GM19463 (cell line): ENCODE measurements around the gene EIF3L.

Experiments
- ATAC-seq: cut with Tn5 transposase; IDR thresholded peaks from one replicate; pipeline ENCODE4 v1.9.1; 2021; ENCODE audit warnings: mild to moderate bottlenecking, moderate library complexity; ENCODE audit not compliant: unreplicated experiment

EIF3L gene

DNA sequence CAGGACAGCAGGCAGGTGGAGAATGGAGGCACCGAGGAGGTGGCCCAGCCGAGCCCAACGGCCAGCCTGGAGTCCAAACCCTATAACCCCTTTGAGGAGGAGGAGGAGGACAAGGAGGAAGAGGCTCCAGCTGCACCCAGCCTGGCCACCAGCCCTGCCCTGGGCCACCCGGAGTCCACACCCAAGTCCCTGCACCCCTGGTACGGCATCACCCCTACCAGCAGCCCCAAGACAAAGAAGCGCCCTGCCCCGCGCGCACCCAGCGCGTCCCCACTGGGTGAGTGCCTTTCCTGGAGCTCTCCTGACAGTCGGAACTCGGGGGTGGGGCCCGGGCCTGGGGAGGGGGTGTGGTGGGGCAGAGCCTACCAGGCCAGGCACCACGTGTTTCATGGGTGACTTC is 76.5 kb downstream of the EIF3L start:
- no peak for ATAC-seq

DNA sequence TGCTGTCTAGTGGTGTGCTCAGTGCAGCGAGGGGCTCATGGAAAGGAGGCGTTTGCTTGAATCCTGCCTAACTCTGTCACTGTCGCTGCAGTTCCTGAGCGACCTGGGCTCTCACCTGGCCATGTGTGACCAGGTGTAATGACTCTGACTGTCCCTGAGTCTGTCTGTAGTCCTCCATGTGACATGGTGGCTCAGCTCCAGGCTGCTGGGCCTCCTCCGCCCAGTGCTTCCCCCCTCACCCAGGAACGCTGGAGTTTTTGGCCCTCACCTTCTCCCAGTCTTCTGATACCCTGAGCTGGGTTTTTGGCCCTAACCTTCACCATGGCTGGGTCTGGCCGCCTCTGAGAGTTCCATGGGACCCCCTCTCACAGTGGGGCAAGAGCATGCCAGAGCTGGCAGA is 77.1 kb downstream of the EIF3L start:
- ATAC-seq = no peak

DNA sequence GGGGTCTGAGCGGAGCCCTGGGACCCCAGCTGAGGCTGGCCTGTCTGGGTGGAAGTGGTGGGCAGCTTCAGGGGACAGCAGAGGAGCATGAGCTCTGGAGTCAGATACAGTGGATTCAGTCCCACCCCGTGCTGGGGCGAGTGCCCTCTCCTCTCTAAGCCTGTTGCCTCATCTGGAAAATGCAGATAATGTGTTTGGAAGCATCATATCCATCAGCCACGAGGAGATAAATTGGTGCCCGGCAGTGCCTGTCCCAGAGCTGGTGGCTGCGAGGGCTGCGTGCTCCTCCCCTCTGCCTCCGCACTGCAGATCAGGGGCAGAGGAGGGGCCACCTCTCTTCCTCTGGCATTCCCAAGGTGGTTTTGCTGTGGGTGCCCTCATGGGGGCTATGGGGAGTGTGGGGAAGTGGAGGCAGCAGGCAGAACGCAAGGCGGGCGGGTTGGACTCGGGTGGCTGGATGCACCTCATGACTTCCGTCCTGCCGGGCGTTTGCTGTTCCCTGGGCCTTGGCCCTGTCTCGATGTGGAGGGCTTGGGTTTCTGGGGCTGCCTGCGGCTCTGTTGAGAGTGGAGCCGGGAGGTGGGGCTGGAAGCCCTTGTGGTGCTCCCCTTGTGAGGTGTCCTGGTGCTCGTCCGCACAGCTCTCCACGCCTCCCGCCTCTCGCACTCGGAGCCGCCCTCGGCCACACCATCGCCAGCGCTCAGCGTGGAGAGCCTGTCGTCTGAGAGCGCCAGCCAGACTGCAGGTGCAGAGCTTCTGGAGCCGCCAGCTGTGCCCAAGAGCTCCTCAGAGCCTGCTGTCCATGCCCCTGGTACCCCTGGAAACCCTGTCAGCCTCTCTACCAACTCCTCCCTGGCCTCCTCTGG is 77.8 kb downstream of the EIF3L start:
- no peak for ATAC-seq

DNA sequence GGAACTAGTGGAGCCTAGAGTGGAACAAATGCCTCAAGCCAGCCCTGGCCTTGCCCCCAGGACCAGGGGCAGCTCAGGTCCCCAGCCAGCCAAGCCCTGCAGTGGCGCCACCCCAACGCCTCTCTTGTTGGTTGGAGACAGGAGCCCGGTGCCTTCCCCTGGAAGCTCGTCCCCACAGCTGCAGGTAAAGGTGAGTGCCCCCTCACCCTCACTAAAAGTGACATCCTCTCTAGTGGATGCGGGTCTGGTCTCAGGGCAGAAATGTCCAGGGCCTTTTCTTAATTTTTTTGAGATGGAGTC is 78.4 kb downstream of the EIF3L start:
- no peak for ATAC-seq

DNA sequence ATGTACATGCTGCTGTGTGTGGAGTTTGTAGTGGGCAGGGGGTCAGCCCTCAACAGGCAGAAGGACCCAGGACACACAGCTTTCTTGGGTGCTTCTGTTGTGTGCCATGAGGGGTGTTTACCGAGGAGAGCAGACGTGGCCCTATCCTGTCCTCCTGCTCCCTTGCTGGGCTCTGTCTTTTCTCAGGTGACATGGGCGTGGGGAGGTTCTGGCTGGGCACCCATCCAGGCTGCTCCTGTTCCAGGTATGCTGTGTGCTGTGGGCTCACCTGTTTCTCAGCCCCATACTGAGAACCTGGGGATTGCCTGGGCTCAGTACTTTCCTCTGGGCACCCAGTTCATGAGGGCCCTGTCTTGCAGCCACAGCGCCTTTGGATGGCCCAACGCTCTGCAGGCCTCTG is 80.2 kb downstream of the EIF3L start:
- ATAC-seq = no peak

DNA sequence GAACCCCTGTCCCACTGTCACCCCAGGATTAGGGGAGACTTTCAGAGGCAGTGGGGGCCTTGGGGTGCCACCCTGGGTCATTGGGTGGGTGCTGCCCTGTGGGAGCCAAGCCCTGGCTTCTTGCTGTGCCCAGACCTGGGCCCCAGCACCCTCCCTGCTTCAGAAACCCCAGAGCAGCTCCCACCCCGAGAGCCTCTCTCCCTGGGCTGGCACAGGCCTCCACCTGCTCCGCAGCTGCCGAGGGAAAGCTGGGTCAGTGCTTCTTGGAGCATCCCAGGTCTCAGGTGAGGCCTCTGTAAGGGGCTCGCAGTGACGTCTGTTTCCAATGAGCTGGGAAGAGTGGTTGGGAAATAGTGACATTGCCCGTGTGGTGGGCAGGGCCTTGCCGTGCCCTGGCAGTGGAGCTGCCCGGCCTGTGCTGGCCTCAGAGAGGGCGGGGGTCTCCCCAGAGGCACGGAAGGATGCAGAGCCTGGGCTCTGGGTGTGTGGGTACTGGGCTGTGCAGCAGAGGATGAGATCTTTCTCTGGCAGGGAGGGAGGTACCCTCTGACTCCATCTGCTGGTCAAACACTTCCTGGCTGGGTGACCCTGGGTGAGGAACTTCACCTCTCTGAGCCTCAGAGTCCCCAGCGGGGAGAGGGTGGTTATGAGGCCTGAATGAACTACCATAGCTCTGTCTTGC is 81.2 kb downstream of the EIF3L start:
- ATAC-seq = no peak

DNA sequence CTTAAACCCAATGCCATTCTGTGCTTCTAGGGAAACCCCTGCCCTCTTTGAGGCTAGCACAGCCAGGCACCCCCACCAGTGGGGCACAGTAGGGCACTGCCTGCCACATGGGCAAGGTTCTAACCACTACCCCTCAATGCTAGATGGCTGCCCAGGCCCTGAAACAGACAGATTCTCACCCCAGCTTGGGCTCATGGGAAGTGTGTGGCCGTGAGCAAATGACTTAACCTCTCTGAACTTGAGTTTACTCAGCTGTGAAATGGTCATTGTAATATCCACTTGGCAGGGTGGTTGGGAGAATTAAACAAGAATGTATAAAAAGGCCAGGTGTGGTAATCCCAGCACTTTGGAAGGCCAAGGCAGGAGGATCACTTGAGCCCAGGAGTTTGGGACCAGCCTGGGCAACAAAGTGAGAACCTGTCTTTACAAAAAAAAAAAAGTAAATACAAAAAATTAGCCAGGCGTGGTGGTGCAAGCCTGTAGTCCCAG is 81.8 kb downstream of the EIF3L start:
- ATAC-seq = no peak

DNA sequence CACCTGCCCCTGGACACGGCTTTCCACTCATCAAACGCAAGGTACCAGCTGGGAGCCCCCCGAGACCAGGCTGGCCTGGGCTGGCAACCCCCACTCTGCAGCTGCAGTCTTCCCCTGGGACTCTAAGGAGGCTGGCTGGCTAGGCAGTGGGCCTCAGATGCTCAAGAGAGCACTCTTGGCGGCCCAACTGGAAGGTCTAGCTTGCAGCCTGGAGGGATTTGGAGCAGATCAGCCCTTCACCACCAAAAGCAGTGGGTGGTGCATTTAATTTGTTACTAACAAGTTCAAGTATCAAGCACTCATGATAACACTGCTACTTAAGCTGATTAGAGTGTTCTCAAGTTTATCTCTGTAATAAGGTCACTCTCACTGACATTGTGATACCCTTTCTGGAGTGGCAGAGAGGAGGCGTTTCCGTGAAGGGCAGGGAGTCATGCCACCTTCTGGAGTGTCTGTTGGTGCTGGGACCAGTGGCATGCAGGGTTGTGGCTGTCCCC is 82.7 kb downstream of the EIF3L start:
- ATAC-seq = no peak

DNA sequence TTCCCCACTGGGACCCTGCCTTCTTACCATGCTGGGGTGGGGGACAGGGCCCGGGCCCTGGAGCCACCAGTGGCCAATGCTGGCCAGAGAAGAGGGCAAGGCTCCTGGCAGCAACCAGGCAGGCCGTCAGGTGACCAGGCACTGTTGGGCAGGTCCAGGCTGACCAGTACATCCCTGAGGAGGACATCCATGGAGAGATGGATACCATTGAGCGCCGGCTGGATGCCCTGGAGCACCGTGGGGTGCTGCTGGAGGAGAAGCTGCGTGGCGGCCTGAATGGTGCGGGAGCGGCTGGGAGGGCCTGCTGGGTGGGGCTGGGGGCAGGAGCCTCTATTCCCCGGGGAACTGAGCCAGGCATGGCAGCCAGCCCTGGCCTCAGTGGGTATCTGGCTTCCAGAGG is 83.2 kb downstream of the EIF3L start:
- no peak for ATAC-seq

DNA sequence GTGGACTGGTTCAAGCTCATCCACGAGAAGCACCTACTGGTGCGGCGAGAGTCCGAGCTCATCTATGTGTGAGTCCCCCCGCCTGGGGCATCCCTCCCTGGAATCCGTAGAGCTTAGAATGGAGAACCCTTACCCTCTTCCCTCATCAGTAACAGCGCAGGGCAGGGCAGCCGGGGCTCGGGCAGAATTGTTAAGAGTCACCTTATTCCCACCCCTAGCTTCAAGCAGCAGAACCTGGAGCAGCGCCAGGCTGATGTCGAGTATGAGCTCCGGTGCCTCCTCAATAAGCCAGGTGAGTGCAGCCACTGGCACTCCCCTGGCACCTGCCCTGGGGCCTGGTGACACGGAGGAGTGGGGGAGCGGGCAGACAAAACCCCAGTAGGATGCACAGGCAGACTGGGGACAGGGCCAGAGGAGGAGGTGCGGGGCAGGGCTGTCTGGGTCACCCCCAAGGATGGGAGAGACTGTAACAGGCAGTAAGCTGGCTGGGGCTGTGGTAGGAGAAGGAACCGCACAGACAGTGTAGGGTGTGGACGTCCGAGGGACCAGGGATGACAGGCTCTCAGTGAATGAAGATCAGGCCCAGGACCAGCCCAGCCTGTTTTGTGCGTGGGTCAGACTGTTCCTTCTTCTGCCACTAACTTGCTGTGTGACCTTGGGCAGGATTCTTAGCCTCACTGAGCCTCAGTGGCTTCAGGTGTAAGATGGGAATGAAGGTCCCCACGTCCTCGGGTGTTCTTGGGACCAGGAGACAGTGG is 83.8 kb downstream of the EIF3L start:
- ATAC-seq = no peak

DNA sequence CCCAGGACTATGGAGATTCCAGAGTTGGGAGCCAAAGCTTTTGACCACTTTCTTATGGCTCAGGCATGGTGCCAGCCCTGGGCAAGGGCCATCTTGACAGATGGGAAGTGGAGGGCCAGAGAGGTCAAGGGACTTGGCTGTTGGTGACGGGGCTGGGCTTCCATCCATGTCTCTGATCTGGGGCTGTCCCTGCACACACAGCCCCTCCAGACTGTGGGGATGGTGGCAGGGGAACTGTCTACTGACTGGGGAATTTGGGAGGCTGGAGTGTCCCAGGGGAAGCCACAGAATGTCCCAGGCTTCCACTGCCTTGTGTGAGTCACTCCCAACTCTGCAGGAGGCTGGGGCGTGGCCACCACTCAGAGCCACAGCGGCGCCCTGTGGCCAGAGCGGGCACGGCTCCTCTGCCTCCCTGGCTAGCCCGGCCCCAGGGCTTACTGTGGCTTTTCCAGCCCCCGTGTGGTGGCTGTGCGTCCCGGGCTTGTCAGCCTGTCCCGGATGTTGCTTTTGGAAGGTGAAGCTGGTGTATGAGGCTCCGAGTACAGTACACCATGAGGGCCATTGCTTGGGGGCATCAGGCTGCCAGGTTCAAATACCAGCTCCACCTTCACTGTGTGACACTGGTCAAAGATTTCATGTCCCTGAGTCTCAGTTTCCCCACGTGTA is 84.6 kb downstream of the EIF3L start:
- ATAC-seq = peak; percentile 93
